ENCODE measurements around the gene CD58.

Gene CD58

GRCh38 chr1:116545359-116545705 lies 25.5 kb downstream of the CD58 start:
- in situ Hi-C loops (cut with HindIII; ENCODE audit: low sequenced_read_pairs), result no loop called here

GRCh38 chr1:116544588-116545358 lies 26.1 kb downstream of the CD58 start:
- in situ Hi-C loops (cut with HindIII; ENCODE audit: low sequenced_read_pairs), result no loop called here

- in situ Hi-C loops (cut with HindIII; ENCODE audit: low sequenced_read_pairs), result no loop called here
Observed at GRCh38 chr1:116540088-116540487, 30.7 kb downstream of the CD58 start.

- in situ Hi-C loops (cut with HindIII; ENCODE audit: low sequenced_read_pairs), result no loop called here
Observed at GRCh38 chr1:116538544-116538943, 32.3 kb downstream of the CD58 start.

- in situ Hi-C loops (cut with HindIII; ENCODE audit: low sequenced_read_pairs), result no loop called here
Observed at GRCh38 chr1:116537898-116538297, 32.9 kb downstream of the CD58 start.

- in situ Hi-C loops (cut with HindIII; ENCODE audit: low sequenced_read_pairs), result no loop called here
Observed at GRCh38 chr1:116537040-116537831, 33.6 kb downstream of the CD58 start.

- in situ Hi-C loops (cut with HindIII; ENCODE audit: low sequenced_read_pairs), result no loop called here
Observed at GRCh38 chr1:116534014-116534739, 36.6 kb downstream of the CD58 start.

- in situ Hi-C loops (cut with HindIII; ENCODE audit: low sequenced_read_pairs), result no loop called here
Observed at GRCh38 chr1:116533429-116533820, 37.4 kb downstream of the CD58 start.

GRCh38 chr1:116532671-116533428 lies 38.0 kb downstream of the CD58 start:
- in situ Hi-C loops (cut with HindIII; ENCODE audit: low sequenced_read_pairs), result no loop called here

- in situ Hi-C loops (cut with HindIII; ENCODE audit: low sequenced_read_pairs), result no loop called here
Observed at GRCh38 chr1:116531917-116532316, 38.9 kb downstream of the CD58 start.

- in situ Hi-C loops (cut with HindIII; ENCODE audit: low sequenced_read_pairs), result no loop called here
Observed at GRCh38 chr1:116529681-116530080, 41.1 kb downstream of the CD58 start.

GRCh38 chr1:116529199-116529631 lies 41.6 kb downstream of the CD58 start:
- in situ Hi-C loops (cut with HindIII; ENCODE audit: low sequenced_read_pairs), result no loop called here

- in situ Hi-C loops (cut with HindIII; ENCODE audit: low sequenced_read_pairs), result no loop called here
Observed at GRCh38 chr1:116528329-116529083, 42.3 kb downstream of the CD58 start.

- in situ Hi-C loops (cut with HindIII; ENCODE audit: low sequenced_read_pairs), result no loop called here
Observed at GRCh38 chr1:116525440-116525839, 45.4 kb downstream of the CD58 start.

- in situ Hi-C loops (cut with HindIII; ENCODE audit: low sequenced_read_pairs), result no loop called here
Observed at GRCh38 chr1:116521186-116521585, 49.6 kb downstream of the CD58 start.

- in situ Hi-C loops (cut with HindIII; ENCODE audit: low sequenced_read_pairs), result no loop called here
Observed at GRCh38 chr1:116518400-116518799, 52.4 kb downstream of the CD58 start.

- in situ Hi-C loops (cut with HindIII; ENCODE audit: low sequenced_read_pairs), result no loop called here
Observed at GRCh38 chr1:116516631-116517030, 54.2 kb downstream of the CD58 start.

GRCh38 chr1:116515702-116516101 lies 55.1 kb downstream of the CD58 start:
- in situ Hi-C loops (cut with HindIII; ENCODE audit: low sequenced_read_pairs), result no loop called here

- in situ Hi-C loops (cut with HindIII; ENCODE audit: low sequenced_read_pairs), result no loop called here
Observed at GRCh38 chr1:116514708-116515525, 55.9 kb downstream of the CD58 start.

Measured in DLD1 (cell line).